Hematopoietic multipotent progenitor cell treated with erythropoietin and hydrocortisone succinate and interleukin-3 and kit ligand, for 17 days (in vitro differentiated cells): ENCODE data around the gene B3GALT4.
A peak's percentile ranks its signal among the peaks of the same experiment; 100 is the strongest.

Source experiments
- DNase-seq: peaks from one replicate; pipeline ENCODE4 v3.0.0-alpha.2; 2015; ENCODE audit warnings: low spot score

Gene B3GALT4

GRCh38 chr6:33292996-33293682, 16.2 kb downstream of the B3GALT4 start:
- DNase-seq, result no peak

- no peak for DNase-seq
These were observed 17.3 kb downstream of the B3GALT4 start for GRCh38 chr6:33294086-33294823.

- DNase-seq, result no peak
These were observed 18.9 kb downstream of the B3GALT4 start for GRCh38 chr6:33295621-33296369.

GRCh38 chr6:33296797-33297405, 20.0 kb downstream of the B3GALT4 start:
- no peak for DNase-seq

GRCh38 chr6:33297406-33297955, 20.6 kb downstream of the B3GALT4 start:
- no peak for DNase-seq

GRCh38 chr6:33297956-33298772, 21.2 kb downstream of the B3GALT4 start:
- DNase-seq, result peak; percentile 63

- no peak for DNase-seq
These were observed 21.9 kb downstream of the B3GALT4 start, which contains the start of gene RGL2 for GRCh38 chr6:33298773-33299236. TSS of gene RGL2 (minus strand) at chr6:33298942. CDS start at chr6:33298610, 332 bp downstream.

- peak; percentile 93 for DNase-seq
These were observed 22.5 kb downstream of the B3GALT4 start for GRCh38 chr6:33299237-33299944.

GRCh38 chr6:33301877-33302276, 25.0 kb downstream of the B3GALT4 start:
- DNase-seq, result no peak

- no peak for DNase-seq
These were observed 27.3 kb downstream of the B3GALT4 start for GRCh38 chr6:33304216-33304615.

GRCh38 chr6:33305052-33305451, 28.1 kb downstream of the B3GALT4 start:
- no peak for DNase-seq

GRCh38 chr6:33306356-33306755, 29.4 kb downstream of the B3GALT4 start:
- no peak for DNase-seq

GRCh38 chr6:33312361-33313104, 35.6 kb downstream of the B3GALT4 start:
- peak; percentile 80 for DNase-seq

GRCh38 chr6:33313105-33313708, 36.3 kb downstream of the B3GALT4 start:
- peak; percentile 50 for DNase-seq

GRCh38 chr6:33313709-33314514, 37.0 kb downstream of the B3GALT4 start, which contains the start of gene TAPBP:
TSS of gene TAPBP (minus strand) at chr6:33314078. CDS start at chr6:33314041, 37 bp downstream.
- peak; percentile 84 for DNase-seq

GRCh38 chr6:33314515-33314942, 37.6 kb downstream of the B3GALT4 start:
- peak; percentile 70 for DNase-seq

GRCh38 chr6:33314943-33315792, 38.2 kb downstream of the B3GALT4 start:
- peak; percentile 72 for DNase-seq
